Esophagus squamous epithelium (tissue), 4 donors: ENCODE data around the gene RGS3.

Source experiments
- CTCF ChIP-seq, 6 experiments: fragments of 450-650 bp in 4 of 6; fragments of 200-600 bp in 2 of 6; sonication (generic) in 2 of 6; IDR thresholded peaks; one replicate each; pipeline ENCODE4 v1.5.1; 2016 to 2019; ENCODE audit warnings: antibody characterized with exemption in 6 of 6, mild to moderate bottlenecking in 4 of 6, moderate library complexity in 4 of 6
- POLR2A ChIP-seq, 4 donors: fragments of 450-650 bp; IDR thresholded peaks; one replicate each; pipeline ENCODE4 v1.6.1; 2017; ENCODE audit warnings: antibody characterized with exemption in 4 of 4, mild to moderate bottlenecking in 4 of 4, moderate library complexity in 3 of 4

GRCh38 chr9:113535756-113536155, 72.2 kb downstream of the RGS3 start:
- no peak for TF ChIP-seq CTCF (IDR thresholded peaks at IDR 0.05)
- no peak for TF ChIP-seq POLR2A (IDR thresholded peaks at IDR 0.05)
